Hepatic stellate cell (primary cell): Measurements from ENCODE around the gene TELO2.
A peak's percentile ranks its signal among the peaks of the same experiment; 100 is the strongest.

Experiments
- DNase-seq: peaks from one replicate; pipeline ENCODE4 v3.0.0; 2011; ENCODE audit warnings: low spot score

Gene TELO2

DNA sequence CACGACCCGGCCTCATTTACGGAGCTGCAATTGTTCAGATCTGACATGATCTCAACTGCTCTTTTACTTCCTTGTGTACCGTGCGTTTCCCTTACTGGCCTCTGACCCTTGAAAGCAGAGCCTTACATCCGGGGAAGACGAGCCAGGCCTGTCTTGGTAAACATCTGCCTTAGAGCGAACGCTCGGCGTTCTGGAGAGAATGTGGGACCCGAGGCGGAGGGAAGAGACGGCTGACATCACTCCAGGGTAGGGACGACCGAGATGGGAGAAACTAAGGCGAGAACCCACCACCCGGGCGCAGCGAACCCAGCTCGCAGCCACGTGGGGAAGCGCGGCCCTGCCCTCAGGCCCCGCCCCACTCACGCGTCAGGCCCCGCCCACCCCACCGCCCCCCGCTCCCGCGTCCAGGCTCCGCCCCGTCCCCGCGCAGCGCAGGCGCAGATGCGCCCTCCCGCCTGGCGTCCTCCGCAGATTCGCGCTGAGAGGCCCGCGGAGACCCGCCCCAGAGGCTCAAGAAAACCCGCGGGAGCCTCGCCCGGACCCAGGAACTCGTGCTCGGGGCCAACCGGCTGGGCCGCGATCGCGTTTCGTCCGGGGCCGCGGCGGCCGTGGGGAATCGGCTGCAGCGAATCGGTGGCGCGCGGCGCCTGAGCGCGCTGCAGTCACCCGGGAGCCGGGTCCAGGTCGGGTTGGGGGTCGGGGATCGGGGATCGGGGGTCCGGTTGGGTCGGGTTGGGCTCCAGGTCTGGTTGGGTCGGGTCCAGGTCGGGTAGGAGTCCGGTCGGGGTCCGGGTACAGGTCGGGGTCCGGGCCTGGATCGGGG lies at the start of gene TELO2:
TELO2 (plus strand) TSS at position 438 of the 823 bp plus-strand sequence. CDS start 922 bp downstream, outside the sequence.
- peak; percentile 96 for DNase-seq

DNA sequence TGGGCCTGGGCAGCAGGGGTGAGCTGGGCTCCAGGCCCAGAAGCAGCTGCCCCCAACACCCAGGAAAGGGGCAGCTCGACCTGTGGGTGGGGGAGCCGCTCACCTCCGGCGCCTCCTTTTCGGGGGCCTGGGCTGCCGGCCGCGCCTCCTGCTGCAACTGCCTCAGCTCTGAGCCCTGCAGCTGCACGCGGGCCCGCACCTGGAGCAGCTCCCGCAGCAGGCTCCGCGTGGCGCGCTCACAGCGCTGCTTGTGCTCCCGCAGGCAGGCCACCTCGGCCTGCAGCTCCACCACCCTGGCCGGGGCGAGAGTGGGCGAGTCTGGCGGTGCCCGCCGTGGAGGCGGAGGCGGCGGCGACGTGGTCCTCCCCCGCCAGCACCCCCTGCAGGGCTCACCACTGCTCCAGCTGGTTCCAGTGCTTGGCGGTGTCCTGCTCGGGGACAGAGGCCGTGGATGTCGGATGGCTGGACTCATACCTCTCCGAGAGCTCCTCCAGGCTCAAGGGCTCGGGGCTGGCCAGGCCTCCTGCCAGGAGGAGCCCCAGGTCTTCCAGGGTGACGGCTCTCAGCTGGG lies 49.7 kb upstream of the TELO2 start:
- DNase-seq: no peak

DNA sequence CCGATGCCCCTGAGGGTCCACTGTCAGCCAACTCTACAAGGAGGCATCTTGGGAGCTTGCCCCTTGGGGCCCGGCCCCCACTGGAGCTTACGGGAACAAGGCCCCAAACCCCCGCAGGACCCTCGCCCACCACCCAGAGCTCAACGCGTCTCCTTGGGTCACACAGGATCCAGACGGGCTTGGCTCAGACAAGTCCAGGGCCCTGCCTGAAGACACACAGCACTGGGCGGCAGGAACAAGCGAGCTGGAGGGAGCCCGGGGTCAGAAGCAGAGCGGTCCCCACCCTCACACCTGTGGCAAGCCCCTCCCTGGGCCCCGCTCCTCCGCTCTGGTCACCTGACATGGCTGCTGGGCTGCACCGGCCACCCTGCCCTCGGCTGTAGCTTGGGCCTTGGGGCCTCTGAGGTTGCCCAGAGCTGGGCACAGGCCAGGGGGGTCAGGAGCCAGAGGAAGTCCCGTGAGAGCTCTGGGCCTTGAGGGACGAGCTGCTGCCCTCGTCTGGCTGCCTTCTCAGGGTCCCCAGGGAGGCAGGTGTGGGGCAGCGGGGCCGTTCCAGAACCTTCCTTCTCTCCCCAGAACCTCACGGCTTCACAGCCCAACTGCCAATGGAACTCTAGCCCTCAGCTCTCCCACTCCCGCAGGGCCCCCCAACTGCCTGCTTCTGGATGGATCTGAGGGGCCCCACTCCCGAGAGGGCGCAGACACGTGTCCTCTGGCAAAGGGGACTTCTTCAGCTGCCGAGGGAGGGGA lies 49.0 kb upstream of the TELO2 start, which contains the start of gene CCDC154:
CCDC154 (minus strand) TSS at position 577 of the 750 bp plus-strand sequence; CDS start at position 343, 234 bp downstream.
- DNase-seq: no peak

DNA sequence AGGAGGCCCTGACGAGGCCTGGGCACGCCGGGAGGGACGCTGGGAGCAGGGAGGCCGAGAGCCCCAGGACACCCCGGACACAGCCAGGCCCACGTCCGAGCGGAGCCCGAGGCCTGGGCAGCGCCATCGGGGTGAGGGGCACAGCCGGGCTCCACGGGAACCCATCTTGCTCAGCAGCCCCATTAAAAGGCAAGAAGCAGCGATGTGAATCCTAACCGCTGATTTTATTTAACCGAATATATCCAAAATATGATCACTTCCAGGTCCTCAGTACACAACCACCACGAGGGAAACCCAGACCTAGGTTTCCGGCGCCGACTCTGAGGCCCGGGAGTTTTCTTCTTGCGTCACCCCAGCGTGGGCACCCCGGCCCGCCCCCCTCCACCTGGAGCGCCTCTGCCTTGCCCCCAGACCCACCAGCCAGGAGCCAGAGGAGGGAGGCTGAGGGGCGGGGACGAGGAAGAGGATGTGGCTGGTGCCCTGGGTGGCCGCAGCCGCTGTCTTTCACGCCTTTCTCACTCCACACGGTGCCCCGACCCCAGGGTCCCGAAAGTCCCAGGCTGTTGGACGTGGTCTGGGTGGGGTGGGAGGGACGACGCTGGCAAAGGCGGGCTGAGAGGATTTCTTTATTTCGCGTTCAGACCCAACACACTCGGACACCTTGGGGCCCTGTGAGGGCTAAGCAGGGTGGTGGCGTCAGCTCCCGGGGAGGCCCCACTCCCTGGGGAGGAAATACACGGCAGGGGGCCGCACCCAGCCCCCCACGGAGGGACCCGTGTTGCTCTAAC lies 48.2 kb upstream of the TELO2 start:
- no peak for DNase-seq

DNA sequence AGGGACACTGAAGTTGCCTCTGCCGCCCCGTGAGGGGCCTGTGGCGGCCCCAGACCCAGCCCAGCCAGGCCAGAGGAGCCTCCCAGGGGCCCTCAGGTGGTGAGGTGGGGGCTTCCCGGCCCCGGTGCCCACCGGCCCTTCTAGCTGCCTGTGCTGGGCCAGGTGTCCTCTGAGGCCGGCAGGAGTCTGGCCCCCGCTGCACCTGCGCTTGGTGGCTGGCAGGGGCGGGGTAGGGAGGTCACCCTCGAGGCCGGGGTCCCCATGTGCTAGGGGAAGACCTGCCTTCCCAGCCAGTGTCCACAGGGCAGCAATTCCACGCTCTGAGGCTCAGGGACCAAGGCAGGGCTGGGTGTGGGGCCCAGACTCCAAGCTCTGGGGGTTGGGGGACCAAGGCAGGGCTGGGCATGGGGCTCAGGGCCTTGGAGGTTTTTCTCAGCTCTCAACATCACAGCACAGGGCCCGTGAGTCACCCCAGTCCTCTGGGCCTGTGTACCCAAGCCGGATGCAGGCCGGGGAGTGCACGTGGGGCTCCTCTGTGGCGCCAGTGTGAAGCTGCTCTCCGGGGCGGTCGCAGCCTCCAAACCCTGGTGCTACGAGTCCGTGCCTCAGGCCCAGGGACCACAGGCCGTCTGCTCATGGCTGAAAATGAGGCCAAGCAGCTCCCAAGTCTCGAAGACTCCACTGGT lies 47.5 kb upstream of the TELO2 start:
- no peak for DNase-seq

DNA sequence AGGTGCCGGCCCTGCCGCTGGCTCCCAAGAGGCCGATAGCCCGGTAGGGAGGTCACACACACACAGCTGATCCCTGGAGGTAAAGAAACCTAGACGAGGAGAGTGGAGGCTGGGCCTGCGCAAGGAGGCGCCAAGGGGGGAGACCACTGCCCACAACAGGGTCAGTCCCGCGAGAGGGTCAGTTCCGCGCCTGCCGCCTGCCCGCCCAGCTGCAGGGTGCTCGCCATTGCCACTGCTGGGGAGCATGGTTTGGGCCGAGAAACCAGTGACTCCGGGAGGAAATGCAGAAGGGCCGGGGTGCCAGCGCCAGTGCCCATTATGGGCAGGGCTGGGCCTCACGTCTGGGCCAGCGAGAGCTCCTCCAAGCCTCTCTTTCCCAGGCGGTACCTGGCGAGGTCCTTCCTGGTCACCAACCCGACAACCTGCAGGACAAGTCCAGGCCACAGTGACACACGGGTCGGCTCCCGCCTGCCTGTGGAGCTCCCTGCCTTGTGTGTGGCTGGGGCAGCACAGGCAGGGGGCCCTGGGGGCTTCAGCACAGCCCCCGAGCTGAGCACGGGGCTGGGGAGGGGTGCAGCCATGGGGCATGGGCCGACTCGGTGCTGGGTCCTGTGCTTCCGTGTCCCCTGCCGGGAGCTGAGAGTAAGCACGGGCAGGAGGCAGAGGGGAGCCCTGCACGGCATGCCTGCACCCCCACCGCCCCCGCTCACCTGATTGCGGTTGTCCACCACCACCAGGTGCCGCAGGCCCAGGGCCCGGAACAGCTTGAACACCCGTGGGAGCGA lies 46.7 kb upstream of the TELO2 start:
- DNase-seq: no peak

DNA sequence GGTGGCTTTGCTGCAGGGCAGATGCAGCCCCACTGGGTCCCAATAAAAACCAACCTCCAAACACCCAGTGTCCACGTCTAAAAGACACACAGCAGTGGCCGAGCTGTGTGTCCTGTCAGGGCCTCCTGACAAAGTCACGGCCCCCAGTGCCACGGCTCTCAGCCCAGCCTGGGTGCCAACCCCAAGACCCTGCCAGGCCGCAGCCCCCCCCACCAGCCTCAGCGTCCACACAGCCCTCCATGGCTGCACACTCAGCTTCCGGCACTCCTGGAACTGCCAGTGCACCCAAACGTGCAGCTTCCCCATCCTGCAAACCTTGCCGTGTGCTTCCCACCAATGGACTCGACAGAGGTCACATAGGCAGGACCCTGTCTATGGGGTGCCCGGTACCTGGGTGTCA lies 45.2 kb upstream of the TELO2 start:
- DNase-seq: no peak

DNA sequence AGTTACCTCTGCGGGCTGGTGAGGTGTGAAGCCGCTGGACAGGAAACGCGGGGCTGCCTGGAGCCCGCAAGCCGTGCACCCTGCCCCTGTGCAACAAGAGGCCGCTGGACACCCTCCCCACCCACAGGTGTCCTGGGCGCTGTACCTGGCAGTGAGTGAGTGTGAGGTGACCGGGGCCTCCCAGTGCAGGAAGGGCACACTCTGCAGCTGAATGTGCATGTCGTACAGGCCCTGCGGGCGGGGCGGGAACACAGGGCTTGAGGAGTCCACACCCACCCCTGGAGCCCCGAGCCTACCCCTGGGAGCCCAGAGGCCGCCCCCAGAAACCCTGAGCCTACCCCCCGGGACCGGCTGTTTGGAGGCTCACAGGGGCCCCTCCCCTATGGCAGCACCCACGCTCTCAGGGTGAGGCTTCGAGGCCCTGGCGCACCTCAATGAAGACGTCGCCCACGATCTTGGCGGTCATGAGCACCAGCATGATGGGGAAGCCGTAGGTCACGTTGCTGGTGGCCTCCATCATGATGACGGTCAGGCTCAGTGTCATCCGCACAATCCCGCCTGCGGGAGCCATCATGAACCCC lies 44.5 kb upstream of the TELO2 start:
- no peak for DNase-seq

DNA sequence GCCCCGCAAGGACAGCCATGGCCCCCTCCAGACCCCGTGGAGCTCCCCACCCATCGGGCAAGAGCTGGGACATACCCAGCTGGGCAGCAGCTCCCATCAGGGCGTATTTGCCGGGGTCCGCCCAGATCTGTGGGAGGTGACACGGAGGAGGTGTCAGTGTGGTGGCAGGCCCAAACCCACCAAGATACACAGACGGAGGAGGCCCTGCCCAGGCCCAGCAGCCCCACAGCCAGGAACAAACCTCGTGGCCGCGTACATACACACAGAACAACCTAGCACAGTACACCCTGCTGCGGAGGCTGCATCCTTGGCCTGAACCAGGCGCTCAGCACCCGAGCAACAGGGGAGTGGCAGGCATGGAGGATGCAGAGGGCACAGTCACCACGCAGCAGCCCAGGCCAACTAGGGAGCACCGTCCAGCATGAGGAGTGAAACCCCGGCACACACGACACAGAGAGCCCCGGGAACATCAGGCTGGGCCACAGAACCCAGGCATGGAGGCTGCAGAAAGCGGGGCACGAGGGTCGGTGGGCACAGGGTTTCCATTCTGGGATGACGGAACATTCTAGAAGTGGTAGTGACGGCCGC lies 43.9 kb upstream of the TELO2 start:
- DNase-seq: no peak

DNA sequence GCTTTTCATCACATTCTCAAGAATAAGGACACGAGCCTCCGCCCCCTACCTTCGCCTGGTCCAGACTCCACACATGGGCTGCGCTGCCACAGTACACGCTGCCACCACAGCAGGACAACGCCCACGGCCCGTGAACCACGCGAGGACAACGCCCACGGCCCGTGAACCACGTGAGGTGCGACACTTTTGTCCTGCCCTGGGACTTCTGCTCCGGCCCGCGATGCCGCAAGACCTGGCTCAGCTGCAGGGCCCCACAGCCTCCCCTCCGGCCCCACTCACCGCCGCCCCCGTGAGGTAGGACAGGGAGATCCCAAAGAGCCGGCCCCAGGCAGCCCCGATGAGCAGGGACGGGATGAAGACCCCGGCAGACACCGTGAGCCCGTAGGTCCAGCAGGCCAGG lies 42.9 kb upstream of the TELO2 start:
- DNase-seq: no peak

DNA sequence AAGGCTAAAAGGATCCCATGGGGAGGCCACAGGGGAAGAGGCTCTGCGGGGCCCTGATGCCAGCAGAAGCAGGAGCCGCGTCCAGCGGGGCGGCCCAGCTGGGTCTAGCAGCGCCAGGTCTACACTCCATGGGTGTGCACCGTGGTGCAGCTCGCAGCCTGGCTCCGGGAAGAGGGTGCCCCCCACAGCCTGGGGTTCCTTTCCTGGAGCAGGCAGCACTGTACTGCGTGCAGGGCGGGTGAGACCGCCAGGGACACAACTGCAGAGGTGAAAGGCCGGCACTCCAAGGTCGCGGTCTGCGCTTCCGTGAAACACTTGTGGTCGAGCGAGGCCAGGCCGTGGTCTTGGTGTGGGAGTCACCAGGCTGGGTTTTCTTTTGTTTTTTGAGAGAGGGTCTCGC lies 42.3 kb upstream of the TELO2 start:
- DNase-seq: no peak

DNA sequence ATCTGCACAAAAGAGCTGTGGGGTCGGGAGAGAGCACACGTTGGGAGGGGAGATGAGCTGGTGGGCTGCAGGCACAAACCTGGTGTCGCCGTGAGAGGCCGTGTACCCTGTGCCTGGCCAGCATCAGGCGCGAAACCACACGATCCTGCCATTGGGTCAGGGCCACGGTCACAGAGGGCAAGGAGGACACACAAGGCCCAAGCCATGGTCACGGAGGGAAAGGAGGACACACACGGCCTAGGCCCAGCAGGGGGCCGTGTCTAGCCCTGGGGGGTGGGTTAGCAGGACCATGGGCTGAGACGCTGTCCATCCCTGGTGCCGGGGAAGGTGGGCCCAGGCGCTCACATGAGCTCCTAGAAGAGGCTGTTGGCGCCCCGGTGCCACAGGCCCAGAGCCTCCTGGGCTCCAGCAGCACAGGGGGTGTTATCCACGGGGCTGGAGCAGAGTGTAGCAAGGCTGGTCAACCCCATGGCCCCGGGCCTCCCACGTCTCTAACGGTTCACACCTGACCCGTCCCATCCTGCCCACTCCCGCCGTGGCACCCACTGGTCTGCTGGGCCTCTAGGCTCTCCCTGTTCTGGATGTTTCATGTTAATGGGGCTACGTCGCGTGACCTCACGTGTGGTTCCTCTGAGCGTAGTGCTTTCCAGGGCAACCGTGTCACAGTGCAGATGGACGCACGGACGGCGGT lies 41.3 kb upstream of the TELO2 start:
- DNase-seq: no peak

DNA sequence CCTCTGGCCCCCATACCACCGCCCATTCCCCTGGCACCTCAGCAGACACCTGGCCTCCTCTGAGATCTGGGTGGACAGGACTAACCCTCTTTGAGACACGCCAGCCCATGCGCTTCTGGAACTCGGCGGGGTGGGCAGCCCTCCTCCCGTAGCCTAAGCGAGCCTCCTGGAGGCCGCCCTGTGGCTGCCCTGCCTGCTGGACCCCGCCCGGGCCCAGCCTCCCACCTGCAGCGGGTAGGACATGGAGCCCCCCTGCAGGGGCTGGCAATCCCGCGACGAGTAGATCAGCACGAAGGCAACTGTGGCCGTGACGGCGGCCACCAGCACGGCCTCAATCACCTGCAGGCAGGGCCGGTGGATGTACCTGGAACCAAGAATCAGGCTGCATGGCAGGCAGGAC lies 40.6 kb upstream of the TELO2 start:
- DNase-seq: no peak

DNA sequence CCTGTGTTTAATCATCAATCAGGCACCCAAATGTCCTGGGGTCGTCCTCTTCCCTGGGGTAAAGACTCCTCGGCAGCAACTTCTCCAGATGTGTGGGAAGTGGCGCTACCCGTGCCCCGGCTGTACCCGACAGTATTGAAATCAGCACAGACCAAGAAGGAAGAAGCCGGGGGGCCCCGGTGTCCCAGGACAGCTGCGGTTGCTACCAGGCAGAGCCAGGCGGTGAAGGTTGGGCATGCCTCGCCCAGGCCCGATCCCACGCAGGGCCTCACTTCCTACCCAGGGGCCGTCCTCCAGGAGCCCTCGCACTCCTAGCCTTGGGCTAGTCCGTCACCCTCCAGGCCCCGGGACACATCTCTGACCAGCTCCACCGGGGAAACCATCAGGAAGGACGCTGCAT lies 39.8 kb upstream of the TELO2 start:
- no peak for DNase-seq

DNA sequence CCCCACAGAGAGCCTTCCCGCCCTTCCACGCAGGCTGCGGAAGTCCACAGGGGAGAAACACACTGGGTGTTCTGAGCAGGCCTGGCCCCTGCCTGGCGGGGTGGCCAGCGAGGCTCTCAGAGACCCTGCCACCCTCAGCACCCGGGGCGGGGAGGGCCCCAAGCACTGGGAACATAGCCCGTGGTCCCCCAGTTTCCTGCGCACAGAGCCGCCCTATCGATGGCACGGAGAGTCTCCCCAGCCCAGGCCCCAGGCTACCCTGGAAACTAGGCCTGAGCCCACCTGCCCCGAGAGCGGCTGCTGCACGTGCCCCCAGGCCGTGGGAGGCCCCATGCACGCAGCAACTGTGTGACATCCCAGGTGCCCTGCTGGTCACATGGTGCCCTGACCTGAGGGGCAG lies 38.6 kb upstream of the TELO2 start:
- no peak for DNase-seq

DNA sequence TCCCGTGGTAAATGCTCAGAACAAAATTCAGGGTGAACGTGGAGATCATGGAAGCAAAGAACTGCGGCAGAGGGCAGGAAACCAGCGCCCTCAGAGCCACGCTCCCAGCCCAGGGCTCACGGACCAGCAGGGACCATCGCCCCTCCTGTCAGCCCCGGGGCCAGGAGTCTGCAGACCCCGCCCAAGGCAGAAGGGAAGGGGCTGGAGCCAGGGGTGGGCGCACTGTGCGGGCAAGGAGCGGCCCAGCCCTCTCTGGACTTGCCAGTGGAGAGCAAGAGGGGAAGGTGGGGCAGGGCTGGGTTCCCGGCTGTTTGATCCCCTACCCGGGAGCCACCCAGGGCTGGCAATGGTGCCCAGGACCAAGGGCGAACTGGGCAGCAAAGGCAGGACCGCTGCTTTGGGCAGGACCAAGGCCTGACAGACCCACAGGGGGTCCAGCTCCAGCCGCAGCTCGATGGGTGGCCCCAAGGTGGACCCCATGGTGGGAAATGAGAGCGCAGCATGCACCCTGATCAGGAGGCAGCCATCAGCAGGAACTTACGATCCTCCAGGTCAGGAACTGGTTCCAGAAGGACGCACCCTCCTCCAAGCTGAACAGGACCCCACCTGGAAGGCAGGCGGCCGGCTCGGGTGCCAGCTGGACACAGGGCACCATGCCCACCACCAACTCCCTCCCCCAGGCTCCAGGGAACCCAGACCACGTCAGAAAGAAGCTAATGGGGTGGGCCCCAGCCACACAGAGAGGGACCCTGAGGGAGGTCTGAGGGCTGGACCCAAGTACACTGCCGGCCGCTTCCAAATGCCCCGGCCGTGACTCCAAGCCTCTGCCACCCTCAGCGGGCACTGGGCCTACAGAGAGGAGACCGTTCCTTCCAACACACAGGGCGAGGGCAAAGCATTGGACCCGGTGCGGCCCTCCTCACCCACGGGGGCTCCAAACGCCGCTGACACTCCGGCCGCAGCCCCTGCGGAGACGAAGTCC lies 37.7 kb upstream of the TELO2 start:
- no peak for DNase-seq

DNA sequence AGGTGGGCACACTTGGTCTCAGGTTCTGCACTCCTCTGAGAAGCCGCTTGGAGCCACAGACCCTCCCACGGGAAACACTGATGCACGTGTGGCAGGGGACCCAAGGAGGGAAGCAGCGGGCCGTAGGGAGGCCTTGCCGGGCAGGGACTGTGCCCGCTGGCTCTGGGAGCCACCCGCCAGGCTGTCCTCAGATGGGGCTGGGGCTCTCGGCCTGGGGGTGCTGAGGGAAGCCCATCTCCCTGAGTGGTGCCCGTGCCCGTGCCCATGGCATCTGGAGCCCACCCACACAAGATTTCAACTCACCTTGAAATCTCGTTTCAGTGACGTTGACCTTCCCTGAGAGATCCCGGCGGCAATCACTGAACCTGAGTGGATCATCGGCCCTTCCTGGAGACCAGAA lies 36.2 kb upstream of the TELO2 start:
- no peak for DNase-seq
